ENCODE measurements around the gene TMEM37.

Gene TMEM37

GRCh38 chr2:119480184-119480583 lies 48.5 kb downstream of the TMEM37 start:
- Histone ChIP-seq H3K23ac (ENCODE audit: low read length) (no peak overlapping the region), H2BK12ac (ENCODE audit: low read length) (no peak overlapping the region), H3K79me2 (ENCODE audit: control insufficient read depth, insufficient read depth, low read length, poor library complexity) (no peaks in the 10 kb centered on the region), H2AK5ac (ENCODE audit: low read length) (no peak overlapping the region), H2BK120ac (ENCODE audit: insufficient read depth, low read length, poor library complexity) (no peak overlapping the region), H4K12ac (ENCODE audit: low read depth, low read length) (no peak overlapping the region), H4K8ac (ENCODE audit: low read depth, low read length) (no peak overlapping the region), H3K18ac (ENCODE audit: low read length) (no peak overlapping the region), H3K27ac (ENCODE audit: low read depth, low read length) (no peak overlapping the region), H3K36me3 (ENCODE audit: control insufficient read depth in 1 of 2, insufficient read depth in 2 of 2, low read length in 2 of 2) (no peaks in the 10 kb centered on the region), H3K4me1 (ENCODE audit: control insufficient read depth in 1 of 2, insufficient read depth in 2 of 2, low read length in 2 of 2) (peaks cover 16 to 19% of the 10 kb centered on the region in 2 experiments), H2AFZ (ENCODE audit: insufficient read depth, low read length, poor library complexity) (no peak overlapping the region), H3K14ac (ENCODE audit: low read length) (no peak overlapping the region), H3K4ac (ENCODE audit: low read depth, low read length) (no peak overlapping the region), H3K9ac (ENCODE audit: low read length) (no peak overlapping the region), H4K91ac (ENCODE audit: low read depth, low read length) (no peak overlapping the region), H3K79me1 (ENCODE audit: low read length) (no peaks in the 10 kb centered on the region), H3K4me3 (ENCODE audit: low read depth, low read length) (no peak overlapping the region), H3K4me2 (ENCODE audit: low read length) (no peak overlapping the region), H3K9me3 (ENCODE audit: insufficient read depth, low read depth, low read length) (no peaks in the 10 kb centered on the region), H3K27me3 (ENCODE audit: insufficient read depth, low read length) (no peaks in the 10 kb centered on the region), H2BK5ac (ENCODE audit: low read depth, low read length, poor library complexity) (no peak overlapping the region)
- WGBS (ENCODE audit: extremely low coverage, insufficient coverage, insufficient read length) = no CpG with 5 or more reads among the region's 5 CpGs
- no peak for DNase-seq

GRCh38 chr2:119480718-119481142 lies 49.1 kb downstream of the TMEM37 start:
- no peaks in the 10 kb centered on the region for H3K79me2 ChIP-seq (ENCODE audit: control insufficient read depth, insufficient read depth, low read length, poor library complexity)
- no peak overlapping the region for H4K8ac ChIP-seq (ENCODE audit: low read depth, low read length)
- no peak overlapping the region for H4K91ac ChIP-seq (ENCODE audit: low read depth, low read length)
- H3K4ac ChIP-seq (ENCODE audit: low read depth, low read length) = no peak overlapping the region
- no peaks in the 10 kb centered on the region for H3K27me3 ChIP-seq (ENCODE audit: insufficient read depth, low read length)
- no CpG with 5 or more reads among the region's 11 CpGs for WGBS (ENCODE audit: extremely low coverage, insufficient coverage, insufficient read length)
- no peak overlapping the region for H3K18ac ChIP-seq (ENCODE audit: low read length)
- H2BK12ac ChIP-seq (ENCODE audit: low read length) = no peak overlapping the region
- no peak overlapping the region for H2AK5ac ChIP-seq (ENCODE audit: low read length)
- H4K12ac ChIP-seq (ENCODE audit: low read depth, low read length) = no peak overlapping the region
- H3K79me1 ChIP-seq (ENCODE audit: low read length) = no peaks in the 10 kb centered on the region
- no peak overlapping the region for H3K4me2 ChIP-seq (ENCODE audit: low read length)
- DNase-seq = no peak
- H3K23ac ChIP-seq (ENCODE audit: low read length) = no peak overlapping the region
- H3K36me3 ChIP-seq (ENCODE audit: control insufficient read depth in 1 of 2, insufficient read depth in 2 of 2, low read length in 2 of 2) = no peaks in the 10 kb centered on the region
- no peak overlapping the region for H3K9ac ChIP-seq (ENCODE audit: low read length)
- no peak overlapping the region for H2BK5ac ChIP-seq (ENCODE audit: low read depth, low read length, poor library complexity)
- H2BK120ac ChIP-seq (ENCODE audit: insufficient read depth, low read length, poor library complexity) = no peak overlapping the region
- no peak overlapping the region for H3K14ac ChIP-seq (ENCODE audit: low read length)
- no peak overlapping the region for H3K27ac ChIP-seq (ENCODE audit: low read depth, low read length)
- no peak overlapping the region for H2AFZ ChIP-seq (ENCODE audit: insufficient read depth, low read length, poor library complexity)
- H3K4me1 ChIP-seq (ENCODE audit: control insufficient read depth in 1 of 2, insufficient read depth in 2 of 2, low read length in 2 of 2) = peaks cover 16 to 19% of the 10 kb centered on the region in 2 experiments
- H3K9me3 ChIP-seq (ENCODE audit: insufficient read depth, low read depth, low read length) = no peaks in the 10 kb centered on the region
- no peak overlapping the region for H3K4me3 ChIP-seq (ENCODE audit: low read depth, low read length)

- WGBS (ENCODE audit: extremely low coverage, insufficient coverage, insufficient read length) = no CpG with 5 or more reads among the region's 16 CpGs
- H2BK12ac ChIP-seq (ENCODE audit: low read length) = peak overlapping the region; percentile 3
Measured at GRCh38 chr2:119481501-119482455, 50.1 kb downstream of the TMEM37 start.

GRCh38 chr2:119482481-119483394 lies 51.1 kb downstream of the TMEM37 start:
- no peak overlapping the region for H3K18ac ChIP-seq (ENCODE audit: low read length)
- no peaks in the 10 kb centered on the region for H3K79me1 ChIP-seq (ENCODE audit: low read length)
- no peaks in the 10 kb centered on the region for H3K27me3 ChIP-seq (ENCODE audit: insufficient read depth, low read length)
- H3K36me3 ChIP-seq (ENCODE audit: control insufficient read depth in 1 of 2, insufficient read depth in 2 of 2, low read length in 2 of 2) = no peaks in the 10 kb centered on the region
- H3K79me2 ChIP-seq (ENCODE audit: control insufficient read depth, insufficient read depth, low read length, poor library complexity) = no peaks in the 10 kb centered on the region
- H3K4ac ChIP-seq (ENCODE audit: low read depth, low read length) = no peak overlapping the region
- no peak overlapping the region for H4K8ac ChIP-seq (ENCODE audit: low read depth, low read length)
- no CpG with 5 or more reads among the region's 20 CpGs for WGBS (ENCODE audit: extremely low coverage, insufficient coverage, insufficient read length)
- no peak overlapping the region for H2AK5ac ChIP-seq (ENCODE audit: low read length)
- no peak overlapping the region for H3K9ac ChIP-seq (ENCODE audit: low read length)
- peak overlapping the region; percentile 29 for H4K91ac ChIP-seq (ENCODE audit: low read depth, low read length)
- no peak overlapping the region for H4K12ac ChIP-seq (ENCODE audit: low read depth, low read length)
- peak overlapping the region; percentile 20 for H3K27ac ChIP-seq (ENCODE audit: low read depth, low read length)
- H3K14ac ChIP-seq (ENCODE audit: low read length) = no peak overlapping the region
- H3K4me1 ChIP-seq (ENCODE audit: control insufficient read depth in 1 of 2, insufficient read depth in 2 of 2, low read length in 2 of 2) = peaks cover 16 to 19% of the 10 kb centered on the region in 2 experiments
- H2BK5ac ChIP-seq (ENCODE audit: low read depth, low read length, poor library complexity) = no peak overlapping the region
- H2BK120ac ChIP-seq (ENCODE audit: insufficient read depth, low read length, poor library complexity) = no peak overlapping the region
- peak; percentile 24 to 67 for DNase-seq
- H3K4me3 ChIP-seq (ENCODE audit: low read depth, low read length) = no peak overlapping the region
- no peak overlapping the region for H3K23ac ChIP-seq (ENCODE audit: low read length)
- no peak overlapping the region for H3K4me2 ChIP-seq (ENCODE audit: low read length)
- H2AFZ ChIP-seq (ENCODE audit: insufficient read depth, low read length, poor library complexity) = peak overlapping the region; percentile 4
- no peak overlapping the region for H2BK12ac ChIP-seq (ENCODE audit: low read length)
- H3K9me3 ChIP-seq (ENCODE audit: insufficient read depth, low read depth, low read length) = no peaks in the 10 kb centered on the region

More at GRCh38 chr2:119481501-119482455, 50.1 kb downstream of the TMEM37 start:
- Histone ChIP-seq H3K14ac (ENCODE audit: low read length) (peak overlapping the region; percentile 68), H2AK5ac (ENCODE audit: low read length) (peak overlapping the region; percentile 37), H3K9ac (ENCODE audit: low read length) (no peak overlapping the region), H3K4ac (ENCODE audit: low read depth, low read length) (peak overlapping the region; percentile 6), H3K27ac (ENCODE audit: low read depth, low read length) (no peak overlapping the region), H3K36me3 (ENCODE audit: control insufficient read depth in 1 of 2, insufficient read depth in 2 of 2, low read length in 2 of 2) (no peaks in the 10 kb centered on the region), H4K8ac (ENCODE audit: low read depth, low read length) (no peak overlapping the region), H3K23ac (ENCODE audit: low read length) (no peak overlapping the region), H3K79me2 (ENCODE audit: control insufficient read depth, insufficient read depth, low read length, poor library complexity) (no peaks in the 10 kb centered on the region), H2AFZ (ENCODE audit: insufficient read depth, low read length, poor library complexity) (no peak overlapping the region), H3K4me2 (ENCODE audit: low read length) (no peak overlapping the region), H2BK5ac (ENCODE audit: low read depth, low read length, poor library complexity) (no peak overlapping the region), H4K91ac (ENCODE audit: low read depth, low read length) (peak overlapping the region; percentile 29), H3K9me3 (ENCODE audit: insufficient read depth, low read depth, low read length) (no peaks in the 10 kb centered on the region), H3K4me3 (ENCODE audit: low read depth, low read length) (no peak overlapping the region), H3K4me1 (ENCODE audit: control insufficient read depth in 1 of 2, insufficient read depth in 2 of 2, low read length in 2 of 2) (peaks cover 16 to 19% of the 10 kb centered on the region in 2 experiments), H3K18ac (ENCODE audit: low read length) (no peak overlapping the region), H4K12ac (ENCODE audit: low read depth, low read length) (no peak overlapping the region), H2BK120ac (ENCODE audit: insufficient read depth, low read length, poor library complexity) (peak overlapping the region; percentile 21), H3K79me1 (ENCODE audit: low read length) (no peaks in the 10 kb centered on the region), H3K27me3 (ENCODE audit: insufficient read depth, low read length) (no peaks in the 10 kb centered on the region)
- DNase-seq = no peak

All from trophoblast cell (in vitro differentiated cells and primary cell).